Skeletal muscle tissue (tissue), 4 donors: Measurements from ENCODE around the gene IL1R2. TPM values are rescaled to one million over a fixed set of nuclear protein-coding genes. Genes with fewer than 3 reads are reported as not detected.

Experiments used
- H3K27ac ChIP-seq: one replicate; pipeline ENCODE4 v1.7.0; 2013; ENCODE audit warnings: mild to moderate bottlenecking, low read depth, low read length, inconsistent platforms
- H3K27me3 ChIP-seq, 3 donors: one replicate each; pipeline ENCODE4 v1.7.0; 2013; ENCODE audit warnings: low read length in 3 of 3; ENCODE audit not compliant: control insufficient read depth in 3 of 3, insufficient read depth in 3 of 3
- H3K36me3 ChIP-seq, 3 donors: one replicate each; pipeline ENCODE4 v1.7.0; 2013; ENCODE audit warnings: low read length in 3 of 3; ENCODE audit not compliant: control insufficient read depth in 3 of 3, insufficient read depth in 3 of 3
- H3K4me1 ChIP-seq, 3 donors: one replicate each; pipeline ENCODE4 v1.7.0; 2013; ENCODE audit warnings: low read length in 3 of 3, mild to moderate bottlenecking in 3 of 3; ENCODE audit not compliant: control insufficient read depth in 3 of 3, insufficient read depth in 3 of 3
- H3K4me3 ChIP-seq, 3 donors: one replicate each; pipeline ENCODE4 v1.7.0; 2013; ENCODE audit warnings: low read length in 3 of 3
- H3K9ac ChIP-seq, 3 donors: one replicate each; pipeline ENCODE4 v1.7.0; 2013; ENCODE audit warnings: low read length in 3 of 3, mild to moderate bottlenecking in 3 of 3, moderate library complexity in 2 of 3, low read depth in 1 of 3
- H3K9me3 ChIP-seq, 3 donors: one replicate each; pipeline ENCODE4 v1.7.0; 2013; ENCODE audit warnings: low read length in 3 of 3; ENCODE audit not compliant: control insufficient read depth in 3 of 3
- total RNA-seq: library from RNA; depleted of rRNA; stranded (reverse); fragments of >200 nt; gene quantifications from one replicate; pipeline ENCODE4 v1.2.3, GENCODE V29; 2014
- donor health status: Osteomylitis.

IL1R2 gene
- total RNA-seq, 1 donor from 2014 or later, result 0.52 TPM

DNA sequence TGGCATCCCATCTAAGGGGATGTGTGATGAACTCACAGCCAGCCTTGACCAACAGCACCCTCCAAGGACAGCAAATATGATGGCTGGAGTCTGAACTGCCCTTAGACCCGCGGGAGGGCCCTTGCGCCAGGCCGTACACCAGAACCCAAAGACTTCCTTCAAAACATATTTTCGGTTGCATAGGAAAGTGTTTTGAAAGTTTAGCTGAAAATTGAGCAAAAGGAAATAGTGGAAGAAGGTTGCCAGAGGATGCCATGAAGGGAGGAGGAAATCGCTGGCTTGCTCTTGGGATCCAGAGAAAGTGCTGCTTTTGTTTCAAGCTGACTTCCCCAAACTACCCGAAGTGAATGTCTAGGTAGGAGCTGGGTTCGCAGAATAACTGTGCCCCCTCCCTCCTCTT is 61.3 kb downstream of the IL1R2 start:
- no peak overlapping the region for H3K4me3 ChIP-seq
- H3K9ac ChIP-seq, result no peak overlapping the region
- no peaks in the 10 kb centered on the region for H3K36me3 ChIP-seq
- H3K27me3 ChIP-seq, result no peaks in the 10 kb centered on the region
- H3K9me3 ChIP-seq, result no peaks in the 10 kb centered on the region
- peak overlapping the region; percentile 77 for H3K27ac ChIP-seq
- H3K4me1 ChIP-seq, result peaks cover 24 to 40% (median 35%) of the 10 kb centered on the region in 3 donors

DNA sequence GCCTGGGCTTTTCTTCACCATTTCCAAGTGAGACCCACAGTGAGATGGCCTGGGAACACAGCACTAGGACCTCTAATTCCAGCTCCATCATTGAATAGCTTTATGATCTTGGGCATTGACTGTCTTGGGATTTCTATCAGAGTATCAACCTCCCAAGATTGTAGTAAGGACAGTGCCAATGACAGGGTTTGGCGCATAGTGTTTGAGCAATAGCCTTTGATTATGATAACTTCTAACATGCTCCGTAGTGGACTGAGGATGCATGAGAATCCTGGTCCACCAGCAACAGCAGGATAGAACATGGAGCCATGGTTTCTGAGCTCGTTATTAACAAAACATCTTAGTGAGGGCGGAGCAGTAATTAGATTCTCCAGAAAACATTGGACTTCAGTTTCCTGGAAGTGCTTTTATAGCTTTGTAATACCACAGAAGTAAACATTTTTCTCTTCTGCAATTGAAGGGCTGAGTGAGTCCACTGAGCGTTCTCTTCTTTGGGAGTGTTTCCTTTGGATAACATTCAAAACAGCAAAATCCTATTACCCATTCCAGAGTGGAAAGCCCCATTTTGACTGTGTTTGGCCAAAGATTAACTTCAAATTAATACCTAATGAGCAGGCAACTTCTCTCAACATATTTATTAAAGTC is 63.7 kb downstream of the IL1R2 start:
- H3K9me3 ChIP-seq, result no peaks in the 10 kb centered on the region
- peak overlapping the region; percentile 48 for H3K27ac ChIP-seq
- no peaks in the 10 kb centered on the region for H3K27me3 ChIP-seq
- no peak overlapping the region for H3K9ac ChIP-seq
- H3K4me1 ChIP-seq, result peaks cover 17 to 33% (median 28%) of the 10 kb centered on the region in 3 donors
- H3K4me3 ChIP-seq, result no peak overlapping the region
- H3K36me3 ChIP-seq, result no peaks in the 10 kb centered on the region

DNA sequence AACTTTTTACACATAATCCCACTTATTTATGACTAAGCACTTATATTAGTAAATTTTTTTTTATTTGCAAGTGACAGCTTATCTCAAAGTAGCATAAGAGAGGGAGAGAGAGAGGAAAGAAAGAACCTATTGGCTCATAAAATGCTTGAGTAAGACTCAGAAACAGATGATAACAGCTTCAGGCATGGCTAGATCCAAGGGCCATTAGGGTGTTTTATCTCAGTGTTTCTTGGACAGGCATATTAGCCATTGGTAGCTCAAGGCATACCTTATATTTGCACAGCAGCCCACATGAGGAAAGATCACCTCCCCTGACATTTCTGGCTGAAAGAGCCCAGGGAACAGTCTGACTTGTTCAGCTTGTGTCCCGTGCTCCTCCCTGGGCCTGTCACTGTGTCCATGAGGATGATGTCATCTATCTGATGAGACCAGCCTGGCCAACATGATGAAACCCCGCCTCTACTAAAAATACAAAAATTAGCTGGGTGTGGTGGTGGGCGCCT is 64.4 kb downstream of the IL1R2 start:
- Histone ChIP-seq H3K4me1 (peaks cover 13 to 31% (median 29%) of the 10 kb centered on the region in 3 donors), H3K36me3 (no peaks in the 10 kb centered on the region)

DNA sequence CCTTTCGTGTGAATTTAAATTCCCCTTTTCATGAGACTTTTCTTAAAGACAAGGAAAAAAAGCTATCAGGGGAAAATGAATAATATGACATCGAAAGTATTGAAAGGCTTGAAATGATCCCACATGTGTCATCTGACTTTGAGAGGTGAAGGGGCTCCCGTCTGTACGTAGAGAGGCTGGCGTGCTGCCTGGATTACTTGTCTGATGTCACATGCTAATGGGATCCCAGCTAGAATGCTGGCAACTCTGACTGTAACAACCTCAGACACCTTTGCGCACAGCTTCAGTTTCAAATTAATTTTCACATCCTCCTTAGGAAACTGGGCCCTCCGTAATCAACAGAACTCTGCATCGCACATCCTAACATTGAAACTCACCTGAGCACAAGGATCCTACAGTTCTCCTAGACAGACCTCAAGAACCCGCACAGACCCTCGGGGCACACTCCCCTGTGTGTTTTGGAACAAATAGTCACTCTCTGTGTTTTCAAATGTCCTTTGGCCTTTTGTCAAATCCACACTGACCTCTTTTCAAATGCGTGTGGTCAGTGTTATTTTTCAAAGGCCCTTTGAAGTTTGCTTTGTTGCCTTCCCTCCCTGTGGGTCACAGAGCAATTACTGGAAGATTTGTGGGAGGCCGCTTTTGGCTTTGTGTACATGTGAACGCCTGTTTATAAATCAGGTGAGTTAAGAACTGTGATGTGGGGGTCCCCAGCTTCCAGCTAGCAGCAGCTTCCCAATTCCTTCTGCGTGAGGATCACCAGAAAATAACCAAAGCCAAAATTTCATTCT is 65.9 kb downstream of the IL1R2 start:
- H3K27me3 ChIP-seq, result no peaks in the 10 kb centered on the region
- no peaks in the 10 kb centered on the region for H3K36me3 ChIP-seq
- H3K4me3 ChIP-seq, result no peak overlapping the region
- peaks cover 18 to 35% (median 25%) of the 10 kb centered on the region in 3 donors for H3K4me1 ChIP-seq
- peak overlapping the region; percentile 9 for H3K27ac ChIP-seq
- H3K9me3 ChIP-seq, result no peaks in the 10 kb centered on the region
- no peak overlapping the region for H3K9ac ChIP-seq

More for the DNA sequence above, 64.4 kb downstream of the IL1R2 start:
- Histone ChIP-seq H3K27ac (peak overlapping the region; percentile 10), H3K27me3 (no peaks in the 10 kb centered on the region), H3K4me3 (no peak overlapping the region), H3K9ac (no peak overlapping the region), H3K9me3 (no peaks in the 10 kb centered on the region)

DNA sequence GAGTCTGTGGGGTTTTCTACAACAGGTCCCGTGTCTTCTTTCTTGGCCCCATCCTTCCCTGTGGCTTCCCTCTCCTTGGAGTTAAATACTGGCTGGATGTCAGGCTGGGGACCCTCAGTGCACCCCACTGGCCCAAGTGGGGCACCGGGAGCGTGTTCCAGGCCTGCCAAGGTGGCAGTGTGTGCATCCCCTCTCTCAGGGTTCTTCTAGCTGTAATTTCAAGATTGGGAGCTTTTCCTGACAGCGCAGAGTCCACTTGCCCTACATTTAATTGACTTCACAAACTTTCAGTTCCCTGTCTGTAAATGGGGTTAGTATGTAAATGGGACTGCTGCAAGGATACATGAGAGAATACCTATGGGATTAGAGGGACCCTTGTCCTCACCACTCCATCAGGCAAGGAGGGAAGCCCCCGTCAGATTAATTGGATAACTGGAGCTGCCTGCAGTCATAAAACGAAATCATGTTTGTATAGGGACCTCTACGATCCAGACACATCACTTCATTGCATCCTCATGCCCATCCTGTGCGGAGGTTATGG is 66.6 kb downstream of the IL1R2 start:
- peak overlapping the region; percentile 9 for H3K27ac ChIP-seq
- H3K4me3 ChIP-seq, result no peak overlapping the region
- H3K27me3 ChIP-seq, result no peaks in the 10 kb centered on the region
- no peaks in the 10 kb centered on the region for H3K9me3 ChIP-seq
- H3K9ac ChIP-seq, result no peak overlapping the region
- peaks cover 25 to 38% (median 31%) of the 10 kb centered on the region in 3 donors for H3K4me1 ChIP-seq
- H3K36me3 ChIP-seq, result no peaks in the 10 kb centered on the region

DNA sequence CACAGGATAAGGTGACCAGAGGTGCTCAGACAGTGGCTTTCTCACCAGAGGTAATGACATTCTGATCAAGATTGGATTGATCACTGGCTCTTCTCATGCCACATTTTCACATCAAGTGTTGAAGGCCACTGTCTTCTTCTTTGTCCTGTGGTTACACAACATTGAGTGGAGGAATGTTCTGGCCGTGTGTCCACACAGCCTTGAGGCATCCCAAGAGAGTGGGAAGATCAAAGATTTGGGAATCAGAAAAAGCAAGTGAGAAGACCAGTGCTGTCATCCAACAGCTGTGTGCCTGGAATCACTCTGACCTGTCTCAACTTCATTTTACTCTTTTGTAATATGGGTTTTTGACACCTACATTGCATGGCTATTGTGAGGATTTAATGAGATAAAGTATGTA is 67.4 kb downstream of the IL1R2 start:
- no peak overlapping the region for H3K9ac ChIP-seq
- no peak overlapping the region for H3K27ac ChIP-seq
- H3K4me1 ChIP-seq, result peaks cover 33 to 46% (median 38%) of the 10 kb centered on the region in 3 donors
- no peak overlapping the region for H3K4me3 ChIP-seq
- H3K9me3 ChIP-seq, result no peaks in the 10 kb centered on the region
- no peaks in the 10 kb centered on the region for H3K36me3 ChIP-seq
- H3K27me3 ChIP-seq, result no peaks in the 10 kb centered on the region

DNA sequence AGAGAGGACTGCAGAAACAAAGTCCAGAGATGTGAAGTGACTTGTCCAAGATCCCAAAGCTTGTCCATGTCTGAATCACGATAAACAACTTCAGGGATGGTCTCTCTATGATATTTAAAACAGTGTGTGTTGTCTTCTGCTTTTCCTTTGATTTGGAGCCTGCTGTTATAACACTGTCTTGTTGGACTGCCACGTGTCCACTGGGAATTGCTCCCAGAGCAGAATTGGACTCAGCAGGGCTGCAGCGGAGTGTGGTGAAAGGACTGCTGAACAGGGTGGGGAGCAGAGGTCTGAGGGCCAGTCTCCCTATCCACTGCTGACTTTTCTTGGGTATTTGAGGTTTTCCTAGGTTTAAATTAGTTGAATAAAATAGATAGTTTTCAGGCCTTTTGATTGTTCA is 68.3 kb downstream of the IL1R2 start:
- no peak overlapping the region for H3K4me3 ChIP-seq
- no peaks in the 10 kb centered on the region for H3K9me3 ChIP-seq
- no peak overlapping the region for H3K9ac ChIP-seq
- no peaks in the 10 kb centered on the region for H3K27me3 ChIP-seq
- H3K36me3 ChIP-seq, result no peaks in the 10 kb centered on the region
- H3K27ac ChIP-seq, result no peak overlapping the region
- peaks cover 42 to 55% (median 47%) of the 10 kb centered on the region in 3 donors for H3K4me1 ChIP-seq

DNA sequence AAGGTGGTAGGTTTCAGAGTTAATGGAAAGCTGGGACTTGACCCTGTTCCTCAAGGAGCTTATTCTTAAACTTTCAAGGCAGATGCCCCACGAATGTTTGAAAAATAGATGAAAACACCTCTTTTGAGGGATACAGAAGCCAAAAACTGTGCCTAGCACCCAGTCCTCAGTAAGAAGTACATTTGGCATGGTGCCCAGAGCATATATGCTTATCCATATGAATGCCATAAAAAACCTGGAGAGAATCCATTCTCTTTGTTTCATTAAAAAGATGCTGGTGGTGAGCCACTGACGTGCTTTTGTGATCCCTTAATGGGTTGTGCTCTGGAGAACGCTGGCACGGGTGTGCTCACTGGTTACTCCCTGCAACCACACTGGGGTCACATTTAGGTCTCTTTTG is 69.0 kb downstream of the IL1R2 start:
- no peaks in the 10 kb centered on the region for H3K27me3 ChIP-seq
- no peaks in the 10 kb centered on the region for H3K36me3 ChIP-seq
- H3K9ac ChIP-seq, result no peak overlapping the region
- peaks cover 49 to 59% (median 51%) of the 10 kb centered on the region in 3 donors for H3K4me1 ChIP-seq
- H3K9me3 ChIP-seq, result no peaks in the 10 kb centered on the region
- no peak overlapping the region for H3K27ac ChIP-seq
- no peak overlapping the region for H3K4me3 ChIP-seq

DNA sequence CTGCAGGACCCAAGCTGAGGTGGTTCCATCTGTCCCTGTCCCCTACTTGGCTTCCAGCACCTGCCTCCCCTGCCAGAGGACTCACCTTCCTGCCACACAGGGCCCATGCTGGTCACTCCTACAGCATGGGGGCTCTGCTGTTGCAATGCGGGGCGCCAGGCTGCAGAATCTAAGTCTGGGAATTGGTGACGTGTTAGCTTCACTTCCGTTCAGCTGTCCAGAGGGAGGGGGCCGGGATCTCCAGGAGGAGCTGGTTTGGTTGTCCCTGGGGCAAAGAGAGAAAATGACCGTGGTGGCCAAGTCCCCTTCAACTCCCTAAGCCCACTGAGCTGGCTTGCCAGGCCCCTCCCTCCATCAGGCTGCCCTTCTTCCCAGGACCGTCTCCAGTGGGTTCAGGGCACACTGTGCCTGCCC is 69.5 kb downstream of the IL1R2 start:
- H3K4me3 ChIP-seq, result no peak overlapping the region
- no peaks in the 10 kb centered on the region for H3K36me3 ChIP-seq
- peaks cover 52 to 64% (median 56%) of the 10 kb centered on the region in 3 donors for H3K4me1 ChIP-seq
- no peak overlapping the region for H3K27ac ChIP-seq
- H3K9me3 ChIP-seq, result no peaks in the 10 kb centered on the region
- no peaks in the 10 kb centered on the region for H3K27me3 ChIP-seq
- no peak overlapping the region for H3K9ac ChIP-seq
